SK-N-SH (cell line): ENCODE results near the gene GPR39. TPM values are rescaled to one million over a fixed set of nuclear protein-coding genes. Genes with fewer than 3 reads are reported as not detected.

ENCODE experiments used
- CTCF ChIA-PET: fragments of 300-600, 350-600 bp; formaldehyde crosslinking; extraction: SDS; loops from one replicate; lab custom pipeline; 2021; lab: Yijun Ruan, JAX
- POLR2A ChIA-PET: fragments of 350-600 bp; sonication (Branson Sonifier 250); formaldehyde crosslinking; extraction: SDS; loops from one replicate; lab custom pipeline; 2020; ENCODE audit warnings: antibody characterized with exemption, inconsistent platforms; lab: Yijun Ruan, JAX
- DNase-seq: peaks from one replicate; pipeline ENCODE4 v3.0.0; 2012
- H2AFZ ChIP-seq: fragments of 200-600 bp; sonication (generic); 2 replicates; pipeline ENCODE4 v1.8.1; 2016; ENCODE audit warnings: antibody characterized with exemption, mild to moderate bottlenecking, low read depth
- H3F3A ChIP-seq: fragments of 200-600 bp; sonication (generic); replicated peaks from 2 replicates; pipeline ENCODE3; 2016; ENCODE audit warnings: antibody characterized with exemption, mild to moderate bottlenecking; ENCODE audit not compliant: insufficient read depth
- H3K27ac ChIP-seq, 2 experiments: fragments of 200-500 bp in 1 of 2; fragments of 200-600 bp in 1 of 2; sonication (Bioruptor generic) in 1 of 2; sonication (generic), shearing (Covaris generic) in 1 of 2; 2 replicates each; pipeline versions ENCODE4 v1.5.1 to v1.6.1; 2014 to 2016; ENCODE audit warnings: low read depth in 2 of 2, inconsistent platforms in 1 of 2, low read length in 1 of 2, mild to moderate bottlenecking in 1 of 2, mixed read lengths in 1 of 2
- H3K27me3 ChIP-seq: fragments of 200-600 bp; sonication (generic), shearing (Covaris generic); 2 replicates; pipeline ENCODE4 v1.6.1; 2016; ENCODE audit warnings: mixed run types; ENCODE audit not compliant: insufficient read depth
- H3K36me3 ChIP-seq, 2 experiments: fragments of 200-500 bp in 1 of 2; fragments of 200-600 bp in 1 of 2; sonication (Bioruptor generic) in 1 of 2; sonication (generic) in 1 of 2; replicated peaks in 1 of 2; 2 replicates each; pipeline versions ENCODE3 to v1.5.1; 2014 to 2016; ENCODE audit warnings: low read length in 1 of 2, mild to moderate bottlenecking in 1 of 2; ENCODE audit not compliant: insufficient read depth in 2 of 2, control insufficient read depth in 1 of 2
- H3K4me1 ChIP-seq, 2 experiments: fragments of 200-500 bp in 1 of 2; fragments of 200-600 bp in 1 of 2; sonication (Bioruptor generic) in 1 of 2; sonication (generic), shearing (Covaris generic) in 1 of 2; 2 replicates each; pipeline versions ENCODE4 v1.5.1 to v1.6.1; 2014 to 2016; ENCODE audit warnings: low read depth in 1 of 2, low read length in 1 of 2, mixed run types in 1 of 2; ENCODE audit not compliant: insufficient read depth in 2 of 2, control insufficient read depth in 1 of 2
- H3K4me2 ChIP-seq: fragments of 200-600 bp; sonication (generic), shearing (Covaris generic); 2 replicates; pipeline ENCODE4 v1.6.1; 2017; ENCODE audit warnings: mixed run types
- H3K4me3 ChIP-seq, 2 experiments: fragments of 200-500 bp in 1 of 2; fragments of 200-600 bp in 1 of 2; sonication (Bioruptor generic) in 1 of 2; sonication (generic), shearing (Covaris generic) in 1 of 2; 2 replicates each; pipeline versions ENCODE4 v1.5.1 to v1.8.1; 2014 to 2016; ENCODE audit warnings: low read depth in 2 of 2, inconsistent platforms in 1 of 2, low read length in 1 of 2, mild to moderate bottlenecking in 1 of 2, mixed read lengths in 1 of 2, moderate library complexity in 1 of 2
- H3K79me2 ChIP-seq: fragments of 200-600 bp; sonication (generic); 2 replicates; pipeline ENCODE4 v1.8.1; 2017; ENCODE audit warnings: mild to moderate bottlenecking; ENCODE audit not compliant: insufficient read depth
- H3K9ac ChIP-seq: fragments of 200-600 bp; sonication (generic); 2 replicates; pipeline ENCODE4 v1.6.1; 2017; ENCODE audit warnings: mixed run types
- H3K9me2 ChIP-seq: fragments of 200-600 bp; sonication (generic); 2 replicates; pipeline ENCODE4 v1.6.1; 2017; ENCODE audit warnings: mixed run types
- H3K9me3 ChIP-seq: fragments of 200-600 bp; sonication (generic); 2 replicates; pipeline ENCODE4 v1.6.1; 2017; ENCODE audit warnings: mixed run types, mild to moderate bottlenecking, moderate library complexity
- H4K20me1 ChIP-seq: fragments of 200-600 bp; sonication (generic); 2 replicates; pipeline ENCODE4 v1.6.1; 2017; ENCODE audit warnings: mild to moderate bottlenecking, mixed run types; ENCODE audit not compliant: insufficient read depth
- ELF1 ChIP-seq: IDR thresholded peaks from 2 replicates; pipeline ENCODE4 v1.4.0; 2012
- FOXM1 ChIP-seq: IDR thresholded peaks from 2 replicates; pipeline ENCODE4 v1.4.0; 2012; ENCODE audit warnings: low read depth, mild to moderate bottlenecking
- GABPA ChIP-seq: IDR thresholded peaks from 2 replicates; pipeline ENCODE4 v1.4.0; 2012; ENCODE audit warnings: low read depth, mild to moderate bottlenecking
- GATA2 ChIP-seq: sonication (generic); formaldehyde crosslinking; IDR thresholded peaks from 2 replicates; pipeline ENCODE4 v1.5.0; 2020; ENCODE audit warnings: mild to moderate bottlenecking, missing genetic modification reagents
- IRF3 ChIP-seq: fragments of 150-350 bp; IDR thresholded peaks from 2 replicates; pipeline ENCODE4 v1.6.1; 2016; ENCODE audit warnings: mild to moderate bottlenecking, low read depth, low read length
- JUND ChIP-seq: IDR thresholded peaks from 2 replicates; pipeline ENCODE4 v1.4.0; 2012
- MAX ChIP-seq: IDR thresholded peaks from 2 replicates; pipeline ENCODE4 v1.4.0; 2012; ENCODE audit warnings: low read depth
- MEF2A ChIP-seq: IDR thresholded peaks from 2 replicates; pipeline ENCODE4 v1.4.0; 2012; ENCODE audit warnings: low read depth, borderline replicate concordance
- MXI1 ChIP-seq: IDR thresholded peaks from 2 replicates; pipeline ENCODE4 v1.6.1; 2012; ENCODE audit warnings: mild to moderate bottlenecking, low read depth, low read length, improper control_type of control experiment
- POLR2AphosphoS5 ChIP-seq: IDR thresholded peaks from 2 replicates; pipeline ENCODE4 v1.6.1; 2012; ENCODE audit warnings: low read depth, low read length
- REST ChIP-seq: IDR thresholded peaks from 2 replicates; pipeline ENCODE4 v1.6.1; 2012; ENCODE audit warnings: mild to moderate bottlenecking, low read depth, low read length, moderate library complexity
- RXRA ChIP-seq: IDR thresholded peaks from 2 replicates; pipeline ENCODE4 v1.4.0; 2012; ENCODE audit warnings: low read depth, mild to moderate bottlenecking, borderline replicate concordance
- SIN3A ChIP-seq: IDR thresholded peaks from 2 replicates; pipeline ENCODE4 v1.6.1; 2012; ENCODE audit warnings: low read depth, mild to moderate bottlenecking, low read length, moderate library complexity, borderline replicate concordance
- SMC3 ChIP-seq: IDR thresholded peaks from 2 replicates; pipeline ENCODE4 v1.6.1; 2012; ENCODE audit warnings: low read depth, low read length, improper control_type of control experiment
- TAF1 ChIP-seq: IDR thresholded peaks from 2 replicates; pipeline ENCODE4 v1.6.1; 2012; ENCODE audit warnings: low read depth, mild to moderate bottlenecking, low read length, moderate library complexity, borderline replicate concordance
- TCF12 ChIP-seq: IDR thresholded peaks from 2 replicates; pipeline ENCODE4 v1.4.0; 2012
- USF1 ChIP-seq: IDR thresholded peaks from 2 replicates; pipeline ENCODE4 v1.4.0; 2012; ENCODE audit warnings: low read depth, borderline replicate concordance
- YY1 ChIP-seq: IDR thresholded peaks from 2 replicates; pipeline ENCODE4 v1.4.0; 2012; ENCODE audit warnings: low read depth, mild to moderate bottlenecking
- WGBS: methylation state at CpG from one replicate; pipeline ENCODE4 v1.1.6; 2017; ENCODE audit warnings: low lambda C conversion rate; 5-methylcytosine and 5-hydroxymethylcytosine counted together
- polyA plus RNA-seq, 3 experiments: library from polyadenylated mRNA; depleted of rRNA; stranded (reverse); fragments of >200 nt; gene quantifications; 2 replicates each; pipeline ENCODE4 v1.2.3, GENCODE V29; 2012

GPR39 gene
- polyA plus RNA-seq, 1 of the 3 experiments (the other 2 are of a cell fraction): 2.3 TPM

- TF ChIP-seq POLR2AphosphoS5 (no peak), SMC3 (no peak), IRF3 (no peak), GATA2 (CRISPR knock-in tag) (no peak), TCF12 (no peak), RXRA (no peak), ELF1 (no peak), REST (no peak)
Measured at GRCh38 chr2:132482821-132483220, 66.2 kb downstream of the GPR39 start (continued).

- Histone ChIP-seq H3K79me2 (no peaks in the 10 kb centered on the region), H3K9me2 (no peaks in the 10 kb centered on the region), H3K4me1 (no peaks in the 10 kb centered on the region; a peak in 1 of 4 replicates), H3K27ac (no peak overlapping the region), H3K9ac (no peak overlapping the region), H3F3A (no peaks in the 10 kb centered on the region), H2AFZ (no peak overlapping the region), H3K9me3 (no peaks in the 10 kb centered on the region), H3K4me2 (no peak overlapping the region), H3K27me3 (no peaks in the 10 kb centered on the region), H3K36me3 (no peaks in the 10 kb centered on the region), H3K4me3 (no peak overlapping the region), H4K20me1 (no peaks in the 10 kb centered on the region)
- 100% methylated on average over 1 of the region's 1 CpG for WGBS
- no peak for DNase-seq
- ChIA-PET POLR2A (no interaction called here), CTCF (no interaction called here)
- TF ChIP-seq TAF1 (no peak), YY1 (no peak), MAX (no peak), GABPA (no peak), FOXM1 (no peak), SMC3 (no peak), POLR2AphosphoS5 (no peak), MXI1 (no peak), USF1 (no peak), JUND (no peak), MEF2A (no peak), SIN3A (no peak), TCF12 (no peak)
Measured at GRCh38 chr2:132484144-132484543, 67.5 kb downstream of the GPR39 start.
